GM18498 (cell line): ENCODE measurements around the gene SLC25A10.
A peak's percentile ranks its signal among the peaks of the same experiment; 100 is the strongest.

Experiments used
- ATAC-seq: cut with Tn5 transposase; IDR thresholded peaks from one replicate; pipeline ENCODE4 v1.9.1; 2021; ENCODE audit warnings: mild to moderate bottlenecking, moderate library complexity; ENCODE audit not compliant: unreplicated experiment

The SLC25A10 gene

GRCh38 chr17:81686614-81687013 lies 25.5 kb upstream of the SLC25A10 start:
- ATAC-seq, result no peak

- no peak for ATAC-seq
These were observed 24.1 kb upstream of the SLC25A10 start for GRCh38 chr17:81687770-81688541.

- no peak for ATAC-seq
These were observed 23.5 kb upstream of the SLC25A10 start for GRCh38 chr17:81688616-81689015.

- ATAC-seq, result no peak
These were observed 22.0 kb upstream of the SLC25A10 start for GRCh38 chr17:81690066-81690465.

GRCh38 chr17:81690549-81690948 lies 21.5 kb upstream of the SLC25A10 start:
- ATAC-seq, result no peak

- ATAC-seq, result no peak
These were observed 20.9 kb upstream of the SLC25A10 start for GRCh38 chr17:81691196-81691595.

- no peak for ATAC-seq
These were observed 20.5 kb upstream of the SLC25A10 start for GRCh38 chr17:81691608-81692007.

- ATAC-seq, result no peak
These were observed 18.4 kb upstream of the SLC25A10 start for GRCh38 chr17:81693509-81694210.

GRCh38 chr17:81694810-81695209 lies 17.3 kb upstream of the SLC25A10 start:
- ATAC-seq, result no peak

- ATAC-seq, result no peak
These were observed 16.9 kb upstream of the SLC25A10 start for GRCh38 chr17:81695211-81695610.

- no peak for ATAC-seq
These were observed 16.3 kb upstream of the SLC25A10 start for GRCh38 chr17:81695801-81696200.

- no peak for ATAC-seq
These were observed 15.7 kb upstream of the SLC25A10 start for GRCh38 chr17:81696218-81696941.

GRCh38 chr17:81697261-81698044 lies 14.6 kb upstream of the SLC25A10 start:
- ATAC-seq, result no peak

GRCh38 chr17:81700353-81701287 lies 11.5 kb upstream of the SLC25A10 start:
- ATAC-seq, result no peak

- ATAC-seq, result no peak
These were observed 10.6 kb upstream of the SLC25A10 start for GRCh38 chr17:81701288-81702071.

GRCh38 chr17:81702934-81703746 lies 8.9 kb upstream of the SLC25A10 start, which contains the start of gene MRPL12:
Gene MRPL12 (plus strand): TSS chr17:81703367. CDS start chr17:81703502, 135 bp downstream.
- ATAC-seq, result peak; percentile 83

GRCh38 chr17:81703747-81704654 lies 8.1 kb upstream of the SLC25A10 start:
- ATAC-seq, result peak; percentile 10
